ENCODE measurements around the gene RSPH9. TPM values are rescaled to one million over a fixed set of nuclear protein-coding genes. Genes with fewer than 3 reads are reported as not detected.

RSPH9 gene
- total and polyA plus RNA-seq, 4 donors = under 0.01 to 0.19 (median 0.12) TPM

GRCh38 chr6:43719511-43719910, 74.7 kb downstream of the RSPH9 start (continued):
- TF ChIP-seq ZBTB33 (IDR thresholded peaks at IDR 0.05) = no peak

- no peak for TF ChIP-seq MAX (IDR thresholded peaks at IDR 0.05)
- no peak for TF ChIP-seq RXRA (IDR thresholded peaks at IDR 0.05)
- TF ChIP-seq SP1 (IDR thresholded peaks at IDR 0.05) = no peak
- no peak for TF ChIP-seq RAD21 (IDR thresholded peaks at IDR 0.05)
- no peak for TF ChIP-seq CTCF (IDR thresholded peaks at IDR 0.05; ENCODE audit: low read depth, low read length, missing input control)
- no peak for TF ChIP-seq TAF1 (conservative IDR thresholded peaks at IDR 0.05)
These were observed 76.2 kb downstream of the RSPH9 start for GRCh38 chr6:43720999-43721398.

More at GRCh38 chr6:43720999-43721398, 76.2 kb downstream of the RSPH9 start:
- H3K27ac ChIP-seq (ENCODE audit: low read depth in 1 of 2, low read length in 2 of 2) = no peak overlapping the region
- H3K4me3 ChIP-seq (ENCODE audit: low read depth in 1 of 3, low read length in 3 of 3) = no peak overlapping the region
- H3K27me3 ChIP-seq (ENCODE audit: control insufficient read depth in 4 of 4, insufficient read depth in 4 of 4, low read length in 3 of 4) = no peaks in the 10 kb centered on the region
- WGBS = 82% methylated on average over 4 of the region's 4 CpGs
- H3K4me1 ChIP-seq (ENCODE audit: control insufficient read depth in 4 of 4, insufficient read depth in 4 of 4, low read length in 3 of 4) = no peaks in the 10 kb centered on the region
- H3K9ac ChIP-seq (ENCODE audit: low read depth in 1 of 2, low read length in 2 of 2) = no peak overlapping the region
- H3K36me3 ChIP-seq (ENCODE audit: control insufficient read depth in 4 of 4, insufficient read depth in 3 of 4, low read depth in 1 of 4, low read length in 3 of 4) = no peaks in the 10 kb centered on the region
- DNase-seq (ENCODE audit: low spot score) = no peak
- no peaks in the 10 kb centered on the region for H3K9me3 ChIP-seq (ENCODE audit: control insufficient read depth in 4 of 4, low read length in 3 of 4)

Other genes with a start within 250 kb of the RSPH9 start
- 10 to 100 TPM in 1 of 2 donors, 1 to 10 TPM in 1; 5.3 to 10.6 TPM for gene ABCC10, start 217.5 kb upstream of the RSPH9 start, total RNA-seq
- 1 to 10 TPM; 3.9 to 4.9 TPM for gene ABCC10, start 217.5 kb upstream of the RSPH9 start, polyA plus RNA-seq
- gene DLK2, start 189.5 kb upstream of the RSPH9 start, total RNA-seq = 1 to 10 TPM in 1 of 2 donors, not detected in 1; 1.0 TPM
- gene DLK2, start 189.5 kb upstream of the RSPH9 start, polyA plus RNA-seq = under 1 TPM; 0.08 TPM
- gene TJAP1, start 167.5 kb upstream of the RSPH9 start, total RNA-seq = 10 to 100 TPM in 1 of 2 donors, 1 to 10 TPM in 1; 6.9 to 10.3 TPM
- 1 to 10 TPM; 6.9 to 8.8 TPM for gene TJAP1, start 167.5 kb upstream of the RSPH9 start, polyA plus RNA-seq
- gene LRRC73, start 134.7 kb upstream of the RSPH9 start, total RNA-seq = under 1 TPM in 1 of 2 donors, not detected in 1; 0.08 TPM
- under 1 TPM; 0.10 to 0.99 TPM for gene LRRC73, start 134.7 kb upstream of the RSPH9 start, polyA plus RNA-seq
- 10 to 100 TPM; 43.8 to 56.3 TPM for gene YIPF3, start 128.1 kb upstream of the RSPH9 start, total RNA-seq
- gene YIPF3, start 128.1 kb upstream of the RSPH9 start, polyA plus RNA-seq = 10 to 100 TPM; 67.0 to 91.9 TPM
- 10 to 100 TPM; 10.8 to 18.2 TPM for gene POLR1C, start 127.9 kb upstream of the RSPH9 start, total RNA-seq
- gene POLR1C, start 127.9 kb upstream of the RSPH9 start, polyA plus RNA-seq = 10 to 100 TPM; 19.8 to 24.3 TPM
- gene XPO5, start 69.0 kb upstream of the RSPH9 start, total RNA-seq = 10 to 100 TPM; 12.7 to 15.8 TPM
- gene XPO5, start 69.0 kb upstream of the RSPH9 start, polyA plus RNA-seq = 1 to 10 TPM; 6.1 to 6.8 TPM
- gene POLH, start 68.9 kb upstream of the RSPH9 start, total RNA-seq = 1 to 10 TPM; 6.9 to 7.5 TPM
- 1 to 10 TPM; 1.9 to 2.5 TPM for gene POLH, start 68.9 kb upstream of the RSPH9 start, polyA plus RNA-seq
- gene GTPBP2, start 15.8 kb upstream of the RSPH9 start, total RNA-seq = 10 to 100 TPM; 21.8 to 69.1 TPM
- gene GTPBP2, start 15.8 kb upstream of the RSPH9 start, polyA plus RNA-seq = 10 to 100 TPM in 1 of 2 donors, 1 to 10 TPM in 1; 7.9 to 10.5 TPM
- 10 to 100 TPM; 11.2 to 16.9 TPM for gene MAD2L1BP, start 9.2 kb upstream of the RSPH9 start, total RNA-seq
- gene MAD2L1BP, start 9.2 kb upstream of the RSPH9 start, polyA plus RNA-seq = 10 to 100 TPM; 15.2 to 17.3 TPM
- gene MRPS18A, start 42.8 kb downstream of the RSPH9 start, total RNA-seq = 10 to 100 TPM; 21.5 to 27.0 TPM
- 10 to 100 TPM; 43.1 to 50.5 TPM for gene MRPS18A, start 42.8 kb downstream of the RSPH9 start, polyA plus RNA-seq
- 100 to 1,000 TPM in 1 of 2 donors, 10 to 100 TPM in 1; 35.5 to 160 TPM for gene VEGFA, start 125.2 kb downstream of the RSPH9 start, total RNA-seq
- 10 to 100 TPM; 14.7 to 94.8 TPM for gene VEGFA, start 125.2 kb downstream of the RSPH9 start, polyA plus RNA-seq

All from liver (tissue), 9 donors.